Measurements from ENCODE around the gene PPP1R12C.

The PPP1R12C gene

DNA sequence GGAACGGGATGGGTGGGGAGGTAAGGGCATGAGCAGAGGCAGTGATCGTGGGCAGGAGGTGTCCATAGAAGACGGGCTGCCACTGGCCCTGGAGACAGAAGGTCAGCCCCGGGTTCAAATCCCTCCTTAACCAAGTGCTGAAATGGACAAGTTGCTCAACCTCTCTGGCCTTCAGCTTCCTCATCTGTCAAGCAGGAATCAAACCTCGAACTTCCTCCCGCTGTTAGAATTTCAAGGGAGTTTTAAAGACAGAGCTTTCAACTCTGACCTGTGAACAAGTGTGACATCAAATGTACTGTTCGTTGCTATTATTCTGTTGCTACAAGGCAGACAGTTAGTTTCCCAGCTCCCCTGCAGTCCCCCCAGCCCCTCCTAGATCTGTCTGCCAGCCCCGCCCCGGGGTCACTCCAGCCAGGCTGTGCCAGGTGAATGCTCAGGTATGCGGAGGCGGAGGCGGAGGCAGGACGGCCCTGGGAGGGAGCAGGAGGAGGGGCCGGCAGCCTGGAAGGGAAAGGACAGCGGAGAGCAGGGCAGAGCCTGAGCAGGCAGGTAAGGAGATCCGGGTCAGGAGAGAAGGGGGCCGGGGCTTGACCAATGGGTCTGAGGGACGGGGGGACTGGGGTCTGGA, 42.0 kb downstream of the PPP1R12C start, which contains the start of gene EPS8L1:
Gene EPS8L1, plus strand, starts transcription at position 499 of the 628 bp plus-strand sequence. CDS start 576 bp downstream, outside the sequence.
- TF ChIP-seq CTCF (IDR thresholded peaks at IDR 0.05), result no peak
- peak within 1 kb of the TSS; percentile 13 for H3K9ac ChIP-seq

DNA sequence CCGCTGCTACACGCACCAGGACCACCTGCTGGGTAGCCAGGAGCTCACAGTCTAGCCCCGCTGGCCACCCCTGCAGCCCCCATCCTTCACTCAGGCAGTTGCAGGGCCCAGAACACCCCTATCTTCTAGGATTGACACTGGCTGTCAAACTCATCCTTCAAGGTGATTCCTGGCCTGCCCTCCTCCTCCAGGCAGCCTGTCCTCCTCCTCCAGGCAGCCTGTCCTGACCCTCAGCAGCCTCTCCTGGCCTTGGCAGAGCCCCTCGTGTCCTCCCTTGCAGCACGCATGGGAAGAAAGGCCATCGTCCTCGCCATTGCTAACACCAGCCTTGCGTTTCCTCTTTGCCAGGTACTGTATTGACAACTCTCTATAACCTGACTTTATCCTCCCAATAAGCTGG, 45.5 kb downstream of the PPP1R12C start:
- no peak for TF ChIP-seq CTCF (IDR thresholded peaks at IDR 0.05)
- Histone ChIP-seq H3K79me2 (no peaks in the 10 kb centered on the region), H2AFZ (no peak overlapping the region), H3K27me3 (ENCODE audit: control insufficient read depth, insufficient read depth, low read length) (no peaks in the 10 kb centered on the region), H3K9me3 (ENCODE audit: control insufficient read depth, low read length) (no peaks in the 10 kb centered on the region), H3K4me1 (peaks cover 7% of the 10 kb centered on the region), H3K27ac (no peak overlapping the region), H3K4me2 (ENCODE audit: low read length) (no peak overlapping the region), H3K36me3 (ENCODE audit: control insufficient read depth, insufficient read depth, low read length) (no peaks in the 10 kb centered on the region), H3K4me3 (ENCODE audit: low read depth, low read length) (no peak overlapping the region), H3K9ac (no peak overlapping the region)

More for the DNA sequence above, 42.0 kb downstream of the PPP1R12C start, which contains the start of gene EPS8L1:
- no peaks in the 10 kb centered on the region for H3K27me3 ChIP-seq (ENCODE audit: control insufficient read depth, insufficient read depth, low read length)
- H3K4me1 ChIP-seq, result peaks cover 7% of the 10 kb centered on the region
- peak within 1 kb of the TSS; percentile 41 for H3K4me3 ChIP-seq (ENCODE audit: low read depth, low read length)
- no peaks in the 10 kb centered on the region for H3K9me3 ChIP-seq (ENCODE audit: control insufficient read depth, low read length)
- peaks cover 2% of the 10 kb centered on the region for H3K79me2 ChIP-seq
- H3K36me3 ChIP-seq (ENCODE audit: control insufficient read depth, insufficient read depth, low read length), result no peaks in the 10 kb centered on the region
- peak within 1 kb of the TSS; percentile 48 for H3K27ac ChIP-seq
- H2AFZ ChIP-seq, result peak within 1 kb of the TSS; percentile 71
- peak within 1 kb of the TSS; percentile 72 for H3K4me2 ChIP-seq (ENCODE audit: low read length)

- H3K9ac ChIP-seq, result no peak overlapping the region
- no peak overlapping the region for H3K4me2 ChIP-seq (ENCODE audit: low read length)
- H3K9me3 ChIP-seq (ENCODE audit: control insufficient read depth, low read length), result no peaks in the 10 kb centered on the region
- H3K4me3 ChIP-seq (ENCODE audit: low read depth, low read length), result no peak overlapping the region
- peaks cover 4% of the 10 kb centered on the region for H3K4me1 ChIP-seq
- H3K27me3 ChIP-seq (ENCODE audit: control insufficient read depth, insufficient read depth, low read length), result no peaks in the 10 kb centered on the region
- no peak for TF ChIP-seq CTCF (IDR thresholded peaks at IDR 0.05)
- no peaks in the 10 kb centered on the region for H3K36me3 ChIP-seq (ENCODE audit: control insufficient read depth, insufficient read depth, low read length)
- no peak overlapping the region for H2AFZ ChIP-seq
- H3K27ac ChIP-seq, result no peak overlapping the region
- H3K79me2 ChIP-seq, result no peaks in the 10 kb centered on the region
Observed at GRCh38 chr19:55071129-55071502, 46.3 kb downstream of the PPP1R12C start.

- TF ChIP-seq CTCF (IDR thresholded peaks at IDR 0.05), result no peak
- H3K27ac ChIP-seq, result no peak overlapping the region
- no peak overlapping the region for H3K4me3 ChIP-seq (ENCODE audit: low read depth, low read length)
- H3K9ac ChIP-seq, result no peak overlapping the region
- no peaks in the 10 kb centered on the region for H3K36me3 ChIP-seq (ENCODE audit: control insufficient read depth, insufficient read depth, low read length)
- H2AFZ ChIP-seq, result no peak overlapping the region
- H3K4me1 ChIP-seq, result peaks cover 4% of the 10 kb centered on the region
- no peaks in the 10 kb centered on the region for H3K79me2 ChIP-seq
- H3K9me3 ChIP-seq (ENCODE audit: control insufficient read depth, low read length), result no peaks in the 10 kb centered on the region
- H3K4me2 ChIP-seq (ENCODE audit: low read length), result no peak overlapping the region
- H3K27me3 ChIP-seq (ENCODE audit: control insufficient read depth, insufficient read depth, low read length), result no peaks in the 10 kb centered on the region
Observed at GRCh38 chr19:55070466-55071128, 46.8 kb downstream of the PPP1R12C start.
